ENCODE data around the gene ADARB1. TPM values are rescaled to one million over a fixed set of nuclear protein-coding genes. Genes with fewer than 3 reads are reported as not detected.
A peak's percentile ranks its signal among the peaks of the same experiment; 100 is the strongest.

The ADARB1 gene
- total RNA-seq, 1 donor from 2014 or later: 5.1 TPM

- H3K36me3 ChIP-seq: no peaks in the 10 kb centered on the region
- peaks cover 3% of the 10 kb centered on the region for H3K36me3 Mint-ChIP-seq
- no peaks in the 10 kb centered on the region for H3K9me3 ChIP-seq (ENCODE audit: low read depth)
- no peak overlapping the region for H3K27ac Mint-ChIP-seq
- H3K4me1 ChIP-seq: peaks cover 24% of the 10 kb centered on the region
- no peaks in the 10 kb centered on the region for H3F3A ChIP-seq (ENCODE audit: low read depth)
- peak; percentile 58 for DNase-seq (ENCODE audit: low spot score)
- TF ChIP-seq CTCF (IDR thresholded peaks at IDR 0.05) (no peak), EZH2phosphoT487 (IDR thresholded peaks at IDR 0.05) (no peak), EZH2 (IDR thresholded peaks at IDR 0.05) (no peak)
- no peaks in the 10 kb centered on the region for H3K9me3 Mint-ChIP-seq
- H3K27me3 Mint-ChIP-seq (ENCODE audit: insufficient read depth, low read depth): no peaks in the 10 kb centered on the region
- no peaks in the 10 kb centered on the region for H4K20me1 ChIP-seq (ENCODE audit: low read depth)
- no peaks in the 10 kb centered on the region for H3K79me2 ChIP-seq (ENCODE audit: low read depth)
- H3K4me1 Mint-ChIP-seq: peaks cover 29% of the 10 kb centered on the region
- peak overlapping the region; percentile 32 for H2AFZ ChIP-seq (replicated peaks)
- no peaks in the 10 kb centered on the region for H3K27me3 ChIP-seq
- H3K4me2 ChIP-seq: peak overlapping the region; percentile 8
- H3K4me3 ChIP-seq: no peak overlapping the region
- no peak overlapping the region for H3K27ac ChIP-seq
- no peak overlapping the region for H3K4me3 Mint-ChIP-seq
- no peak overlapping the region for H3K9ac ChIP-seq
Measured at GRCh38 chr21:45161038-45161945, 86.9 kb downstream of the ADARB1 start.

GRCh38 chr21:45162115-45162514, 87.7 kb downstream of the ADARB1 start:
- Histone ChIP-seq H4K20me1 (ENCODE audit: low read depth) (no peaks in the 10 kb centered on the region), H3K4me3 (no peak overlapping the region), H3K4me2 (no peak overlapping the region), H3K36me3 (no peaks in the 10 kb centered on the region), H2AFZ (replicated peaks) (peak overlapping the region; percentile 32), H3K27me3 (no peaks in the 10 kb centered on the region), H3K9me3 (ENCODE audit: low read depth) (no peaks in the 10 kb centered on the region), H3F3A (ENCODE audit: low read depth) (no peaks in the 10 kb centered on the region), H3K27ac (no peak overlapping the region), H3K9ac (no peak overlapping the region), H3K79me2 (ENCODE audit: low read depth) (no peaks in the 10 kb centered on the region), H3K4me1 (peaks cover 24% of the 10 kb centered on the region)
- TF ChIP-seq EZH2phosphoT487 (IDR thresholded peaks at IDR 0.05) (no peak), CTCF (IDR thresholded peaks at IDR 0.05) (no peak), EZH2 (IDR thresholded peaks at IDR 0.05) (no peak)
- Mint-ChIP-seq H3K4me1 (peaks cover 29% of the 10 kb centered on the region), H3K27ac (no peak overlapping the region), H3K4me3 (no peak overlapping the region), H3K9me3 (no peaks in the 10 kb centered on the region), H3K27me3 (ENCODE audit: insufficient read depth, low read depth) (no peaks in the 10 kb centered on the region), H3K36me3 (peaks cover 3% of the 10 kb centered on the region)
- no peak for DNase-seq (ENCODE audit: low spot score)

- TF ChIP-seq CTCF (IDR thresholded peaks at IDR 0.05) (no peak), EZH2 (IDR thresholded peaks at IDR 0.05) (no peak), EZH2phosphoT487 (IDR thresholded peaks at IDR 0.05) (no peak)
- H3K9me3 ChIP-seq (ENCODE audit: low read depth): no peaks in the 10 kb centered on the region
- no peaks in the 10 kb centered on the region for H3K79me2 ChIP-seq (ENCODE audit: low read depth)
- no peak overlapping the region for H3K4me2 ChIP-seq
- Mint-ChIP-seq H3K36me3 (peaks cover 1% of the 10 kb centered on the region), H3K27me3 (ENCODE audit: insufficient read depth, low read depth) (no peaks in the 10 kb centered on the region), H3K4me1 (peaks cover 26% of the 10 kb centered on the region), H3K9me3 (no peaks in the 10 kb centered on the region), H3K27ac (no peak overlapping the region), H3K4me3 (no peak overlapping the region)
- no peaks in the 10 kb centered on the region for H4K20me1 ChIP-seq (ENCODE audit: low read depth)
- H3K36me3 ChIP-seq: no peaks in the 10 kb centered on the region
- H3K4me3 ChIP-seq: no peak overlapping the region
- no peak overlapping the region for H3K9ac ChIP-seq
- H3K27me3 ChIP-seq: no peaks in the 10 kb centered on the region
- H3F3A ChIP-seq (ENCODE audit: low read depth): no peaks in the 10 kb centered on the region
- DNase-seq (ENCODE audit: low spot score): no peak
- H3K27ac ChIP-seq: no peak overlapping the region
- peaks cover 24% of the 10 kb centered on the region for H3K4me1 ChIP-seq
- H2AFZ ChIP-seq (replicated peaks): no peak overlapping the region
Measured at GRCh38 chr21:45162809-45163208, 88.4 kb downstream of the ADARB1 start.
